OCI-LY7 (cell line): Measurements from ENCODE around the gene ENKUR.

Source experiments
- EZH2phosphoT487 ChIP-seq: fragments of 200-600 bp; sonication (generic); IDR thresholded peaks from 2 replicates; pipeline ENCODE4 v1.6.1; 2018; ENCODE audit warnings: low read depth, borderline replicate concordance, mild to moderate bottlenecking, mixed run types, antibody characterized with exemption, low read length, moderate library complexity, mixed read lengths
- TF ChIP-seq, protein P1 (sequence below): fragments of 200-600 bp; sonication (generic); conservative IDR thresholded peaks from 2 replicates; pipeline ENCODE4 v1.5.1; 2014; ENCODE audit warnings: mild to moderate bottlenecking, antibody characterized with exemption, low read length, moderate library complexity, mixed read lengths

DNA sequence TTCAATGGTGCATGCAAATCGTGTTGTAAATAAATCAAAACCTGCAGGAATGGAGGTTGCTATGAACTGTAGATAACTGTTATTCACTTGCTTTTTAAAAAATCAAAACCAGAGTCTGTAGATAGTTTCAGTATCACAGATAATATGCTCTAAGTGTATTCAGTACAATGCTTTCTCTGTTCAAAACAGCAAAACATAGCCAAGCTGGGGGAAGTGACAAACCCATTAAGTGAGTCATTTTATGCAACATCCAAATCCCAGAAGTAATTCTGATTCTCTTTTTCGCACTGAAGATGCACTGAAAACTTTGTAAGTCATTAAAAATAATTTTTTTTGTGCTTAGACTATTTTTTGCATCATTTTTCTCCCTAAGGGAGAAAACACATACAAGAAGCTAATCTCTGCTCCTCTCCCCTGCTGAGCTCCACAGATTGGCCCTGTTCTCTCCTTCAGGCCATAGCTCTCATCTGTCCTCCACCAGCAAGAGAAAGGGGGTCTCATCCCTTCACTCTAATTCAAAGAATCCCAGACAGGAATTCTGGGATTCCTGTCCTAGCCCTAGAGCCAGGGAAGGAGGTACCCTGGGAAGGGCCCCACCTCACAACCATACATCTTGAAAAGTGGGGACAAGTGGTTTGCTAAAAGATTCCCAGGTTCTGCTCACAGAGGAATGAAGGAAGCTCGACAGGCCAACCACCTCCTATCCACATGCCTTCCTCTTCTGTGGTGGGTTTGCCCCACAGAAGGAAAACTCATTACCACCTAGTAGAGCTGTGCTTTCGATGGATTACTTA, 68.5 kb downstream of the ENKUR start:
- TF ChIP-seq, protein P1, sequence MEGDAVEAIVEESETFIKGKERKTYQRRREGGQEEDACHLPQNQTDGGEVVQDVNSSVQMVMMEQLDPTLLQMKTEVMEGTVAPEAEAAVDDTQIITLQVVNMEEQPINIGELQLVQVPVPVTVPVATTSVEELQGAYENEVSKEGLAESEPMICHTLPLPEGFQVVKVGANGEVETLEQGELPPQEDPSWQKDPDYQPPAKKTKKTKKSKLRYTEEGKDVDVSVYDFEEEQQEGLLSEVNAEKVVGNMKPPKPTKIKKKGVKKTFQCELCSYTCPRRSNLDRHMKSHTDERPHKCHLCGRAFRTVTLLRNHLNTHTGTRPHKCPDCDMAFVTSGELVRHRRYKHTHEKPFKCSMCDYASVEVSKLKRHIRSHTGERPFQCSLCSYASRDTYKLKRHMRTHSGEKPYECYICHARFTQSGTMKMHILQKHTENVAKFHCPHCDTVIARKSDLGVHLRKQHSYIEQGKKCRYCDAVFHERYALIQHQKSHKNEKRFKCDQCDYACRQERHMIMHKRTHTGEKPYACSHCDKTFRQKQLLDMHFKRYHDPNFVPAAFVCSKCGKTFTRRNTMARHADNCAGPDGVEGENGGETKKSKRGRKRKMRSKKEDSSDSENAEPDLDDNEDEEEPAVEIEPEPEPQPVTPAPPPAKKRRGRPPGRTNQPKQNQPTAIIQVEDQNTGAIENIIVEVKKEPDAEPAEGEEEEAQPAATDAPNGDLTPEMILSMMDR = no peak
- no peak for TF ChIP-seq EZH2phosphoT487
